SHP77 treated with DMSO at 0.1 percent for 48 hours (cell line): Measurements from ENCODE around the gene KLHDC10.
"Not testable (repeated sequence)": the region's sequence is repeated elsewhere in the genome, so short reads cannot be mapped to it uniquely, and the experiment has no call there.

Source experiments
- DNase-seq: peaks from one replicate; lab custom pipeline; 2025; lab: John Stamatoyannopoulos, UW

The KLHDC10 gene

GRCh38 chr7:130156140-130156539, 85.8 kb downstream of the KLHDC10 start:
- no peak for DNase-seq

- no peak for DNase-seq
These were observed 87.4 kb downstream of the KLHDC10 start for GRCh38 chr7:130157700-130158099.

- DNase-seq: no peak
These were observed 89.7 kb downstream of the KLHDC10 start for GRCh38 chr7:130160023-130160422.

GRCh38 chr7:130160455-130160854, 90.1 kb downstream of the KLHDC10 start:
- no peak for DNase-seq

- no peak for DNase-seq
These were observed 91.9 kb downstream of the KLHDC10 start for GRCh38 chr7:130162196-130162595.

GRCh38 chr7:130174237-130174959, 104.1 kb downstream of the KLHDC10 start:
- no peak for DNase-seq

- DNase-seq: no peak
These were observed 107.9 kb downstream of the KLHDC10 start for GRCh38 chr7:130178251-130178650.

GRCh38 chr7:130179631-130180030, 109.3 kb downstream of the KLHDC10 start:
- no peak for DNase-seq

- DNase-seq: no peak
These were observed 110.4 kb downstream of the KLHDC10 start for GRCh38 chr7:130180571-130181262.

GRCh38 chr7:130181263-130181605, 110.9 kb downstream of the KLHDC10 start:
- no peak for DNase-seq

GRCh38 chr7:130182990-130183389, 112.7 kb downstream of the KLHDC10 start:
- DNase-seq: no peak

- not testable (repeated sequence) for DNase-seq
These were observed 114.0 kb downstream of the KLHDC10 start for GRCh38 chr7:130184349-130184748.
